A549 (cell line): Measurements from ENCODE around the gene BCL10. TPM values are rescaled to one million over a fixed set of nuclear protein-coding genes. Genes with fewer than 3 reads are reported as not detected.
A peak's percentile ranks its signal among the peaks of the same experiment; 100 is the strongest.

Source experiments
- ATAC-seq, 2 experiments: fragments of 200-7000 bp in 1 of 2; fragments of >200 bp in 1 of 2; cut with Nextera tagmentation in 1 of 2; cut with Tn5 transposase in 1 of 2; 3 replicates each; pipeline versions ENCODE4 v1.8.0 to v1.9.1; 2018 to 2020; ENCODE audit warnings: mild to moderate bottlenecking in 1 of 2, moderate library complexity in 1 of 2
- CTCF ChIA-PET: fragments of 300-600 bp; sonication (Branson Sonifier 250); formaldehyde crosslinking; extraction: SDS; loops from one replicate; lab custom pipeline; 2021; ENCODE audit warnings: antibody characterized with exemption, inconsistent platforms; lab: Yijun Ruan, JAX
- POLR2A ChIA-PET: fragments of 350-600 bp; formaldehyde crosslinking; extraction: SDS; loops from one replicate; lab custom pipeline; 2021; ENCODE audit warnings: antibody characterized with exemption, inconsistent platforms; lab: Yijun Ruan, JAX
- DNase-seq, 2 experiments: peaks; one replicate each; pipeline versions ENCODE4 v3.0.0 to v3.0.0-alpha.2; 2011 to 2016; ENCODE audit warnings: low read depth in 1 of 2, low spot score in 1 of 2
- FAIRE-seq: peaks from 2 replicates; lab custom pipeline; 2011; peaks lifted over from hg19 to GRCh38; lab: Jason Lieb, UNC
- H3K27ac ChIP-seq, 2 experiments: fragments of >200 bp; sonication (Bioruptor Twin); formaldehyde crosslinking; 3 replicates each; pipeline ENCODE4 v1.5.1; 2016 to 2017
- H3K4me1 ChIP-seq: fragments of >200 bp; sonication (Bioruptor Twin); formaldehyde crosslinking; 3 replicates; pipeline ENCODE4 v1.6.1; 2016
- H3K4me2 ChIP-seq: fragments of >200 bp; sonication (Bioruptor Twin); formaldehyde crosslinking; 3 replicates; pipeline ENCODE4 v1.6.1; 2016
- H3K4me3 ChIP-seq: fragments of >200 bp; sonication (Bioruptor Twin); formaldehyde crosslinking; 3 replicates; pipeline ENCODE4 v1.5.1; 2016
- H3K9me3 ChIP-seq: fragments of >200 bp; sonication (Bioruptor Twin); formaldehyde crosslinking; 3 replicates; pipeline ENCODE4 v1.6.1; 2016
- BHLHE40 ChIP-seq: IDR thresholded peaks from 2 replicates; pipeline ENCODE4 v1.6.1; 2012; ENCODE audit warnings: low read depth, low read length, inconsistent platforms
- CHD2 ChIP-seq: fragments of 150-350 bp; IDR thresholded peaks from 2 replicates; pipeline ENCODE4 v1.6.1; 2014; ENCODE audit warnings: low read length; ENCODE audit not compliant: partially characterized antibody
- ESRRA ChIP-seq: fragments of 150-350 bp; IDR thresholded peaks from 2 replicates; pipeline ENCODE4 v1.6.1; 2014; ENCODE audit warnings: mild to moderate bottlenecking, low read length, borderline replicate concordance
- FOSB ChIP-seq: fragments of 250-450 bp; sonication (Bioruptor Pico); IDR thresholded peaks from 2 replicates; pipeline ENCODE4 v1.5.0; 2020; ENCODE audit warnings: mild to moderate bottlenecking, moderate library complexity
- FOXS1 ChIP-seq: fragments of 250-450 bp; sonication (Bioruptor Pico); IDR thresholded peaks from 2 replicates; pipeline ENCODE4 v1.5.0; 2020; ENCODE audit warnings: mild to moderate bottlenecking, moderate library complexity
- GATA3 ChIP-seq: IDR thresholded peaks from 2 replicates; pipeline ENCODE4 v1.6.1; 2012; ENCODE audit warnings: borderline replicate concordance
- HOXB5 ChIP-seq: fragments of 250-450 bp; sonication (Bioruptor Pico); IDR thresholded peaks from 2 replicates; pipeline ENCODE4 v1.5.0; 2020; ENCODE audit warnings: mild to moderate bottlenecking, moderate library complexity
- JUN ChIP-seq, 2 experiments: fragments of >200 bp; sonication (Bioruptor Twin); formaldehyde crosslinking; IDR thresholded peaks; 2 replicates in 1 of 2; 3 replicates in 1 of 2; pipeline ENCODE4 v1.6.1; 2016 to 2017
- JUNB ChIP-seq: fragments of >200 bp; sonication (Bioruptor Twin); formaldehyde crosslinking; IDR thresholded peaks from 2 replicates; pipeline ENCODE4 v1.6.1; 2016
- KDM5A ChIP-seq: fragments of 200-600 bp; sonication (generic); IDR thresholded peaks from 2 replicates; pipeline ENCODE4 v1.6.1; 2016; ENCODE audit warnings: antibody characterized with exemption, mild to moderate bottlenecking
- MAFK ChIP-seq: fragments of 450-650 bp; IDR thresholded peaks from 2 replicates; pipeline ENCODE4 v1.6.1; 2014; ENCODE audit not compliant: partially characterized antibody
- MAZ ChIP-seq: fragments of 150-350 bp; IDR thresholded peaks from 2 replicates; pipeline ENCODE4 v1.6.1; 2014; ENCODE audit warnings: antibody characterized with exemption, low read depth, low read length, borderline replicate concordance
- MYC ChIP-seq: IDR thresholded peaks from 2 replicates; pipeline ENCODE4 v1.6.1; 2012; ENCODE audit warnings: mild to moderate bottlenecking, inconsistent platforms, low read length, improper control_type of control experiment, borderline replicate concordance
- NFE2L2 ChIP-seq: fragments of 150-350 bp; conservative IDR thresholded peaks from 2 replicates; pipeline ENCODE4 v1.6.1; 2014; ENCODE audit warnings: low read length
- POLR2A ChIP-seq: IDR thresholded peaks from 2 replicates; pipeline ENCODE4 v1.6.1; 2012; ENCODE audit warnings: mild to moderate bottlenecking, low read length
- RFX5 ChIP-seq: fragments of 450-650 bp; IDR thresholded peaks from 2 replicates; pipeline ENCODE4 v1.7.1; 2014; ENCODE audit warnings: antibody characterized with exemption, mild to moderate bottlenecking, moderate library complexity
- RNF2 ChIP-seq: fragments of 200-600 bp; sonication (generic); IDR thresholded peaks from 2 replicates; pipeline ENCODE4 v1.6.1; 2016; ENCODE audit warnings: low read depth, mild to moderate bottlenecking, antibody characterized with exemption, moderate library complexity, borderline replicate concordance
- ZC3H11A ChIP-seq: fragments of 450-650 bp; IDR thresholded peaks from 2 replicates; pipeline ENCODE4 v1.6.1; 2014; ENCODE audit warnings: antibody characterized with exemption, mild to moderate bottlenecking
- ZNF302 ChIP-seq: fragments of 250-450 bp; sonication (Bioruptor Pico); IDR thresholded peaks from 2 replicates; pipeline ENCODE4 v1.9.0; 2021; ENCODE audit warnings: inconsistent platforms, mild to moderate bottlenecking, moderate library complexity
- WGBS: methylation state at CpG from one replicate; pipeline ENCODE4 v1.1.6; 2017; ENCODE audit errors: missing lambda C conversion rate; 5-methylcytosine and 5-hydroxymethylcytosine counted together
- polyA plus RNA-seq, 4 experiments: library from polyadenylated mRNA; depleted of rRNA in 3 of 4; stranded (reverse); fragments of >200 nt; fragmentation: RNase III in 1 of 4; extraction: RNeasy Plus Mini Kit Qiagen cat#74134 plus additional on column Dnase treatment in 1 of 4; gene quantifications; 2 replicates in 3 of 4; 3 replicates in 1 of 4; pipeline ENCODE4 v1.2.3, GENCODE V29; 2011 to 2017
- TF ChIP-seq, protein P1 (sequence below): fragments of 150-350 bp; IDR thresholded peaks from 2 replicates; pipeline ENCODE4 v1.6.1; 2014; ENCODE audit warnings: low read depth, mild to moderate bottlenecking, low read length
- TF ChIP-seq, protein P2 (sequence below): fragments of 250-450 bp; sonication (Bioruptor Pico); IDR thresholded peaks from 2 replicates; pipeline ENCODE4 v1.5.0; 2020; ENCODE audit warnings: low read depth, mild to moderate bottlenecking, moderate library complexity

BCL10 gene
- polyA plus RNA-seq, 2 of the 4 experiments (the other 2 are of a cell fraction), result 8.9 to 15.5 TPM

DNA sequence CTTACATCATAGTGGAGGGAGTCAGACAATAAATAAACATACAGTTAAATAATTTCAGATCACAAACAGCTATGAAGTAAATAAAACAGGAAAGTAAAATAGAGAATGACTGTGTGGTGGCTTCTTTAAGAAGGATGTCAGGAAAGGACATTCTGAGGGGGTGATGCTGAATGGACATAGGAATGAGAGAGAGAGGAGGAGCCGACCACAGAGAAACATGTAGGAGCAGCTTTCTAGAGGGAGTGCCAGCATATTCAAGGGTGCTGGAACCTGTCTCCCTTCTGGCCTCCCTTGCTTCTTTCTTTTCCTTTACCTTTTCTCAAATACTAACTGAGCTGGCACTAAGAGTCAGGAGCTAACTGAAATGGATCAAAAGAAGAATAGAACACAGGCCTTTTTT is 20.5 kb upstream of the BCL10 start:
- Histone ChIP-seq H3K9me3 (no peaks in the 10 kb centered on the region), H3K4me2 (peak overlapping the region; percentile 78), H3K27ac (peak overlapping the region; percentile 65 to 80), H3K4me3 (no peak overlapping the region), H3K4me1 (peaks cover 20% of the 10 kb centered on the region)
- no peak for FAIRE-seq
- no peak for ATAC-seq
- 33% methylated on average over 1 of the region's 1 CpG for WGBS
- TF ChIP-seq ZNF302 (CRISPR knock-in tag), result no peak
- TF ChIP-seq, protein P1, sequence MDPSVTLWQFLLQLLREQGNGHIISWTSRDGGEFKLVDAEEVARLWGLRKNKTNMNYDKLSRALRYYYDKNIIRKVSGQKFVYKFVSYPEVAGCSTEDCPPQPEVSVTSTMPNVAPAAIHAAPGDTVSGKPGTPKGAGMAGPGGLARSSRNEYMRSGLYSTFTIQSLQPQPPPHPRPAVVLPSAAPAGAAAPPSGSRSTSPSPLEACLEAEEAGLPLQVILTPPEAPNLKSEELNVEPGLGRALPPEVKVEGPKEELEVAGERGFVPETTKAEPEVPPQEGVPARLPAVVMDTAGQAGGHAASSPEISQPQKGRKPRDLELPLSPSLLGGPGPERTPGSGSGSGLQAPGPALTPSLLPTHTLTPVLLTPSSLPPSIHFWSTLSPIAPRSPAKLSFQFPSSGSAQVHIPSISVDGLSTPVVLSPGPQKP, result no peak
- no peak for TF ChIP-seq HOXB5 (CRISPR knock-in tag)
- TF ChIP-seq POLR2A, result no peak
- TF ChIP-seq GATA3, result no peak
- no peak for TF ChIP-seq RNF2
- no peak for TF ChIP-seq RFX5
- no peak for TF ChIP-seq MAFK
- TF ChIP-seq FOSB (CRISPR knock-in tag), result no peak
- no peak for TF ChIP-seq ESRRA
- TF ChIP-seq MAZ, result no peak
- no peak for TF ChIP-seq JUN (IDR thresholded peaks at IDR 0.05)
- TF ChIP-seq MYC, result no peak
- TF ChIP-seq, protein P2, sequence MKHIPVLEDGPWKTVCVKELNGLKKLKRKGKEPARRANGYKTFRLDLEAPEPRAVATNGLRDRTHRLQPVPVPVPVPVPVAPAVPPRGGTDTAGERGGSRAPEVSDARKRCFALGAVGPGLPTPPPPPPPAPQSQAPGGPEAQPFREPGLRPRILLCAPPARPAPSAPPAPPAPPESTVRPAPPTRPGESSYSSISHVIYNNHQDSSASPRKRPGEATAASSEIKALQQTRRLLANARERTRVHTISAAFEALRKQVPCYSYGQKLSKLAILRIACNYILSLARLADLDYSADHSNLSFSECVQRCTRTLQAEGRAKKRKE (CRISPR knock-in tag), result no peak
- no peak for TF ChIP-seq KDM5A
- no peak for TF ChIP-seq BHLHE40
- no peak for TF ChIP-seq CHD2
- TF ChIP-seq FOXS1 (CRISPR knock-in tag), result no peak
- no peak for DNase-seq
- CTCF ChIA-PET, result interaction anchor here (0.9 to 4.6 kb wide), 6 partner anchors 12 to 411 kb away, joined by 3 to 46 read pairs (median 4); partner anchors contain the start of genes C1orf52 and ZNHIT6
- POLR2A ChIA-PET, result interaction anchor here (1.4 kb wide), 1 partner anchor 38 kb away, joined by 4 read pairs; the partner anchor contains the start of gene C1orf52

DNA sequence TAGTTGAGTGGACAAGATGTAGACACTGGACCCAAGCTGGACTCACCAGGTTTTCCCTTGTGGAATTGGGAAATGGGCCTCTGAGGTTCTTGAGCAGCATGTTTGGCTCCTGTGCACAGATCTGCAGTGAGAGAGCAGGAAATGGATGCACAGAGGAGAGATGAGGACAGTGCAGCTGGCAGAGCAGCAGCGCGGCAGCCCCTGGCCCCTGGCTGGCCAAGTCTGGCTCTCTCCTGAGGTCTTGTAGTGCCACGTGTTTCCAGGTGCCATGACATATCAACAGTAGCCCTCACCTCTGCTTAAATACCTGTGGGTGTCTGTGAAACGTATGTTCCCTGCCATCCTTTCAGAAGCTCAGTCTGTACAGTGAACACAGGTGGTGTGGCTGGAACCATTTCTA is 19.2 kb upstream of the BCL10 start:
- Histone ChIP-seq H3K9me3 (no peaks in the 10 kb centered on the region), H3K4me1 (peaks cover 22% of the 10 kb centered on the region), H3K4me3 (no peak overlapping the region), H3K4me2 (no peak overlapping the region), H3K27ac (peak overlapping the region in 1 of 2 experiments; percentile 9; a peak in 1 of 6 replicates)
- ChIA-PET POLR2A (no interaction called here), CTCF (interaction anchor here (2.2 to 4.6 kb wide), 2 partner anchors 13 to 36 kb away, joined by 9 to 46 read pairs; partner anchors contain the start of gene C1orf52)
- WGBS, result 100% methylated on average over 1 of the region's 4 CpGs
- no peak for ATAC-seq
- DNase-seq, result no peak
- no peak for FAIRE-seq
- TF ChIP-seq NFE2L2 (no peak), FOSB (CRISPR knock-in tag) (no peak), JUNB (no peak)

DNA sequence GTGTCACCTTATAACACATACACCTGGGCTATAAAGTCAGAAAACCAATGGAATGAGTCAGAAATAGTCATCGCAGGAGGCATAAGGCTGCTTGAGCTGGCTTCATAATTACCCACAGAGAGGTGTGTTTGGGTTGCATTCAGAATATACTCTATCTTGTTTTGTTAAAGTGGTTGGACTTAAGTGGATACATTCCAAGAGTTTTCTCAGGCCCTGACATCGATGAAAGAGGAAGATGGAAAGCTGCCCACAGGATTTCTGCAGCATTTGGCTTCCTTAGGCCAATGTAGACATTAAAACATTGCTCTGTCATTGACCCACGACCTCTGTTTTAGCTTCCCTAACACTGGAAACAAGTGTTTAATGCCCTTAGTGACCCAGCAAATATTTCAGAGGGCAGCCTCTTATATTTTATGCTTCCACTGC is 18.6 kb upstream of the BCL10 start:
- H3K4me2 ChIP-seq, result no peak overlapping the region
- TF ChIP-seq ZC3H11A, result no peak
- TF ChIP-seq, all 56 proteins: peak for 0
- no peak overlapping the region for H3K4me3 ChIP-seq
- no peak for FAIRE-seq
- CTCF ChIA-PET, result interaction anchor here (1.7 to 4.6 kb wide), 2 partner anchors 13 kb away, joined by 8 to 46 read pairs; no protein-coding TSS in a partner anchor
- H3K4me1 ChIP-seq, result peaks cover 28% of the 10 kb centered on the region
- POLR2A ChIA-PET, result no interaction called here
- no peaks in the 10 kb centered on the region for H3K9me3 ChIP-seq
- H3K27ac ChIP-seq, result peak overlapping the region in 1 of 2 experiments; percentile 15; a peak in 1 of 6 replicates
- ATAC-seq, result no peak
- DNase-seq, result no peak
- 43% methylated on average over 3 of the region's 3 CpGs for WGBS
